ENCODE data around the gene CLSTN2.

CLSTN2 gene

DNA sequence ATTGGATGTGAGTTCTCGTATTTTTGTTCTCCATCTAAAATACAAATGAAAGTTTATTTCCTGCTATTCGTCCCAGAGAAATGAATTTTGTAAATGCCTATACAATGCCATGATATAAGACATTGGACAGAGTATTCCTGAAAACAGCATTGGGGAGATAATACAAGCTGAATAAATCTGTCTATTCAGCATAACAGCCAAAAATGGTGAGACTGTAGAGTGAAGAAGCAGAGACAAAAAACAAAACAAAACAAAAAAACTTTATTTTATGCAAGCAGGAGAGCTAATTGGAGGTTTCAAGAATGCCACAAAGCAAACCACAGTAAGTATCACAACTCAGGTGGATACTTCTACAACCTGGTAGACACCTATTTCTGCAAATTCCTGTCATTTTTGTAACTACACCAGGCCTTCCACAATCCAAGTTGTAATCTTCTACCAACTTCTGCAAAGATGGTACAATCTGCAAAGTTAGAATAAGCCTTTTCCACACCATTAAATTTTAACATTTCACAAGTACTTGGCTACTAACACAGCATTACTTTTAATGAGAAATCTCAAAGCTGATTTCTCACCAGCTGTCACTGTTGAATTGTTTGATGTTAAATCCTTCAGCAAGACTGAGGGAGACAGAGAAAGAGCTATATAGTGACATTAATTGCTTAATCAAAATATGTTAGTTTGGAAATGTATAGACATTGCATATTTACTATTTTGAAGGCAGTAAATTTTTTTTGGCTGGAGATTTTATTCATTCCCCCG is 163.1 kb downstream of the CLSTN2 start:
- DNase-seq = no peak

DNA sequence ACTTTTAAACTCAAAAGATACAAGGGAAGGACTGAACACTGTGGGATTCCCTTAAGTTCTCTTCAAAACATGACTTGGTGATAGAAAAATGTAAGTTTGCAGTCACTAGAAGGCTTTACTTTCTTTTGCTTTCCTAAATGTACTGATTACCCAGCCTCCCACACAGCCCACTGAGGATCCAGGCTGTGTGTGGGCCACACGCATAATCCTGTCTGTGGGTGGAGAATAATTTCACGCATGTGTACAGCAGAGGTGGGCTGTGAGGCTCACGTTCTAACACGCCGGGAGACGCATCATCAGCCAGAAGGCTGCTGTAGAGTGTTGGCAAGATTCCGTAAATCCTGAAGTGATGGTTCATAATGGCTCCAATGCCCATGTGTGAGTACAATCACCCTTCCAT is 165.5 kb downstream of the CLSTN2 start:
- no peak for DNase-seq

DNA sequence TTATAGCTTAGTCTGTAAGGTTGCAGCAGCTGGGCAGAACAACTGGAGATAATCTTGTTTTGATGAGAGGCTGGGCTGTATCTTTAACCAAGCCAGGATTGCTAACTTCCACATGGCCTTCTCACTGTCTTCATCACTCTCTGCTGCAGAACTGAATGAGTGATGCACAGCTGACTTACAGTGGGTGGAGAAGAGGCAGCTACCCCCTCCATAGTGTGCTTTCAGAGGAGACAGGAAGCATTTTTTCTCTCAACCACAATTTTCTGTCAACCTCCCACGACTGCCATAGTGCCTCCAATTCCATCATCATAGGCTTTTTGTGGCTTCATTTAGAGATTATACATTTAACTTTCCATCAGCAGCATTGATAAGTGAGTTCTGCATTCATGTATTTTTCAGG is 168.2 kb downstream of the CLSTN2 start:
- no peak for DNase-seq

DNA sequence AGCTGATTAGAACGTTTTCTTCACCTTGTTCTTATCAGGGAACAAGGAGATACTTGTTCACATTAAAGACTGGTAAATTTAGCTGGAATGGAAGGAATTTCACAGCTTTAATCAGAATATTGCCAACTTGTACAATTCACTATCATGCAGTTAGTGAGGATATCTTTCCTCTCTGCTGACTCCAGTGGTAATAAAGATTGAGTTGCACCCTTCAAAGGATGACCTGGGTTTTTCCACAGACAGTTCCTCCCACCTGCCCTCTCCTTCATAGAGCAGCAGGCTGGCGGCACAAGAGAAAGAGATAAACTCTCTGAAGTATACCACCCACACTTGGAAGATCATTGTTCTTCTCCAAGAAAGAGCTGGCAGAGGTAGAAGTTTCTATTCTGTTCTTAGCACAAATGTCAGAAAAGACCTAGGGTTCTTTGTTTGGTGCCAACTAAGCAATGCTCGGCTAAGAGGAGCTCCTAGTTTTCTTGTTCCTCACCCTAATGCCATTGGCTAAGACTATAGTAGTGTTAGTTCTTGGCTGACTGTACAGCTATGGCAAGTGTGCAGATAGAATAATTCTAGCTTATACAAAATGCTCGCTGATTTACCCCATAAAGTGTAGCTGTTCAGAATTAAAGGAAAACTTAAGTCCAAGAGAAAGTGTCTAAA is 169.1 kb downstream of the CLSTN2 start:
- no peak for DNase-seq

DNA sequence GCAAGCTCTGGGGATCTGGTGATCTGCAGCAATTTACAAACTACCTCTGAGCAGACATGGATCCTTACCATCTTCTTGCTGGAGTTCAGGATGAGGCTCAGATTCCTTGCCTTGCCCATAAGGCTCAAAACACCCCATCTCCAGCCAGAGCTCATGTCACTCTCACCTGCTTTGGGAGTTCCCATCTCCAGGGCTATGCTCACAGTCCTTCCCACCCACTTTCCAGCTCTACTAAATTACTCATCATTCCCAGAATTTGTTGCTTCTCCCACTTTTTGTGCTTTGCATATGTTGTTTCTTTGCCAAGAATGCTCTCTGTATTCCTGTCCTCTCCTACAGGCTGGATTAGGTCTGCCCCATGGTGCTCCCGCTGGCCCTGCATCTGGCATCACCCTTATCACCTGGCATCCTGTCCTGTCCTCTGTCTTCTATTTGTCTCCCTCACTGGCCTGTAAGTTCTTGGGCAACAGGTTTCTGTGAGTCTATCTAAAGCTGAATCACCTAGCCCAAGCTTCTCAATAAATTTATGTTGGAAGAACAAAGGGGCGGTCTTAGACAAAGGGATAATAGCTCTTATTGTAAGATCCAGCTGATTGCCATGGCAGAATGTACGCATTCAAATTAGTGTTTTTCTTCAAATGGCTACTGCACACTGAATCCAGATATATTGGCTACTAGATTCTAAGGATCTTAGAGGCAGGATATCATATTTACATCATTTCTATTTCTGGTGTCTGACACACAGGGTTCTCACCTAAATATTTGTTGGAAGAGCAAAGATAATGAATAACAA is 179.2 kb downstream of the CLSTN2 start:
- DNase-seq = no peak

DNA sequence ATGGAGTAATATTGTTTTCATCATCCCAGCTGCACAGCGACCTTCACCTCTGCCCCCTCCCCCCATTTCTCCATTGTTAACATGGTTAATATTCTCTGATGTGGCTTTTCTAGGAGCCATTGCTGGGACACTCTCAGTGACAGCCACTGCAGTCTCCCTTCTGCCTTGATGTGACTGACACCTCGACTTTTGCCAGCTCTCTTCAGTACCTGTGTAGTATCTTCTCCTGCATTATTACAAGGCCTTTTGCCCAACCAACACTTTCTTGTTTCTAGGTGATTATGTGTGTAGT is 179.8 kb downstream of the CLSTN2 start:
- no peak for DNase-seq

DNA sequence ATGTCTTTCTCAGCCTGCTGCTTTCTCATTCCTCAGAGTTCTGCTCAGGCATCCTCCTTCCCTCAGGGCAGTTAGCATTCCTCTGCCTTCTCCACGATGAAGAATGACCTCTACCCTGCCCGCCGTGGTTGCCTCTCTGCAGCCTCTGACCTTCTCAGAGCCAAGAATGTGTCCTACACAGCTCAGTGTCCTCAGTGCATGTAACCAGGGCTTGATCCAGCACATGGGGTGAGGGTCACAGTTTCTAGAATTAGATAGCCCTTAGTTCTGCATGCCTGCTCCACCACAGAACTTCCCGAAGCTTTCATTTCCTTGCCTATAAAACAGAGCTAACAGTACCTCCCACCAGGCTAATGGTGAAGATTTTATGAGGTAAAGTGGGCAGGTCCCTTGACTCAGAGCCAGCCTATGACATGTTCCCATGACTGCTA is 182.1 kb downstream of the CLSTN2 start:
- DNase-seq = no peak

DNA sequence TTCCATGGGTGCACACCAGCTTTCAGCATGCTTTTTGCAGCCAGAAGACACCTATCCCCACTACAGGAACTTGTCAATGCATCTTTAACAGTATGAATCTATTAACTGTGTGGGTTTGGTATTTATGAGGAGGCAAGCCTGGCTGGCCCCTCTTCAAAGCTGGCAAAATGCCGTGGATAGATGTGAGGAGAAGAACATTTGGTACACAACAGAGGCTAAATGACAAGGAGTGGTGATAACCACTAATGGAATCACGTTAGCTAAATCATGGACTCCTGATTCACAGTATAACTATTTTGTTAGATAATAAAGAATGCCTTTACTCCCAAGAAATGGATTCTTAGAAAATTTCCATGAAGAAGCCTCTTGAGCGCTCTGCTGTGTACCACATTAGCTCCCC is 187.2 kb downstream of the CLSTN2 start:
- DNase-seq = no peak

DNA sequence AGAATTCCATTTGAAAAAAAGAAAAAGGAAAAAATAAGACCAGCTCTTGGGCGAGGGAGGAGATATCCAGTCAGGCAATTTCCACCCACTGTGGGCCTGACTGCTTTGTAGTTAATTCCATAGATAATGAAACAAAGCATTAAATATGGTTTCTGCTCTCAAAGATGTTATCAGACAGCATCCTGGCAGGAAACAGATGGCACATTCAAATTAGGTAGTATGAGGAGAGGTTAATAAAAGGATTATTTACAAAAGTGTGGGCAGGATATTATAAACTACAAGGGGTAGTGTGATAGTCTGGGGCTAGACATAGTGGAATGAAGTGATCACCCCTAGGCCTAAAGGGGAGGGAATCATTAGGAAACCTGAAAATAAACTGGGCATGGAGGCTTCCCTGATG is 193.2 kb downstream of the CLSTN2 start:
- DNase-seq = peak; percentile 29

DNA sequence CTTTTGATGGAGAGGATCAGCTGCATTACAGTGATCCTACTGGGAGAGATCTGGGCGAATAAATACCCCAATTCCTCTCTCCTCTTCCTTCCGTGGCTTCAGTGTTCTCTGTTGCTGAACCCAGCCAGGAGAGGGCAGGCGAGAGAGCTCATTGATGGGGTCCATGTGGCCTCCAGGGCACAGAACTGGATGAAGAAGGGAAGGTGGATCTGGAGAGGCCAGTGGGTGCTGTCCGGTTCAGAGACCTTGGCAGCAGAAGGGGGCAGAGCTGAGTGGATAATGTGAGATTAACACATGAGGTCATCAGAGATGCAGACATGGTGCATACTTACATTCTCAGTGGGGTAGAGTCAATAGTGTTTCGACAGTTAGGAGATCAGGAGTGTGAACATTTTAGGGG is 193.6 kb downstream of the CLSTN2 start:
- peak; percentile 53 for DNase-seq

DNA sequence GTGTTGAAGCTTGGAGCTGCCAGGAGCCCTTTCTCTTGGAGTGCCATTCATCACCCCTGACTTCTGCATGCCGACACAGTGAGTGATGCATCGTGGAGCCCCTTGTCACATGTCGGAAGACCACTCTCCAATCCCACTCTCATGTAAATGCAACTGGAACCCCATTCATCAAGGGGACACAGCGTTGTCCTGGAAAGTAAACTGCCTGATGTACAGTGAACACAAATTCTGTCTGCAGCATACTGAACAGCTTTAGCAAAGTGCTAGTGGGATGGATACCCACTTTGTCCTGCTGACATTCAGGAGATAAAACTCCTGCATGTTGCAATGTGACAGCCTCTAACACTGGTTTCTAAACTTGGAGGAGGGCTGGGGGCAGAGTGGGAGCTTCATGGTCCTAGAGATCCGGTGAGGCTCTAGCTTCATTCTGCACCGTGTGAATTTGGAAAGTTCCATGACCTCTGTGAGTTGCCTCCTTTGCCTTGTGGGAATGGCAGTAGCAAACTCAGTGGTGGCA is 194.8 kb downstream of the CLSTN2 start:
- no peak for DNase-seq

DNA sequence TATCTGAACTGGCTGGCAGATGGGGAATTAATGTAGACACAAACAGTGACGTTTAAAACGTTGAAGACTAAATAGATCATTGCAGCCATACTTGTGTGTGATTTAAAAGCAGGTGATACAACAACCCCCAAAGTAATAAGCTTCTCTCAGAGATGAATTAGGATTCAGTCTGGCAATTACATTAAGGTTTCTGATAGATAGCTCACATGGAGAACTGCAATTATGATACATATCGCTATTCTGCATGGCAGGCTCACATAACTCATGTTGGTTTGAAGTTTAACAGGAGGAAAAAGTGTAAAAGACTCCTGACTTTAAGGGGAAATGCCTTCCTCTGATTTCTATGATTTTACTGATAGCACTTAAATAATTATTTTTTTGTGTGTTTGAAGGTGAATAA is 196.9 kb downstream of the CLSTN2 start:
- no peak for DNase-seq

DNA sequence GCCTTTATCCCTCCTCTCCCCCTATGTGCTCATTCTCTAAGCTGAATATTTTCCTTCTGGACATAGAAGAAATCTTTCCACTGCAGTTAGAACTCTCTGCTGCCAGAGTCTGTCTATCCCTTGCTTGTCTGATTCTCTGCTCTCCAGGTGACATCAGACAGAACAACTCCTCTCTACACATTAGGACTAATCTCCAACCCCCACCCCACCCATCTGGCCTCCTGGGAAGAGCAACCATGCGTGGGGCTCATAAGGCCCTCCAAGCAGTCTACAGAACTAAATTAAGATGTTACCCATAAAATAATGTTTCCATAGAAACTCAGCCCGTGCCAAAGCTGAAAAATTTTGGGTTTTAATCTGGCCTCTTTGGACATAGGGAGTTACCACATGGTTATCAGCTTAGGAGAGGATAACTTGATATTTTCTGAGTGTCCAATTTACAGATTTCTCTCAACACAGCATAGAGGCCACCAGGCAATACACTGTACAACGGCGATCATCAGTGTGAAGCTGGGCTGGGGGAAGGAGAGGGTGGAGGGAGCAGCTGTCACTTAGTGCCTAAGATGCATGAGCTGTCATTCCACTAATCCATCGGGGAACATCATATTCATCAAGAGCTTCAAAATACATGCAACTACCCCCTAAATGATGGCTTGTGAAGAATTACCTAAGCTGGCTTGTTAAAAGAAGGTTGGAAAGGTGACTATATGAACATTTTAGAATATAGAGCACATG is 199.4 kb downstream of the CLSTN2 start:
- DNase-seq = no peak

DNA sequence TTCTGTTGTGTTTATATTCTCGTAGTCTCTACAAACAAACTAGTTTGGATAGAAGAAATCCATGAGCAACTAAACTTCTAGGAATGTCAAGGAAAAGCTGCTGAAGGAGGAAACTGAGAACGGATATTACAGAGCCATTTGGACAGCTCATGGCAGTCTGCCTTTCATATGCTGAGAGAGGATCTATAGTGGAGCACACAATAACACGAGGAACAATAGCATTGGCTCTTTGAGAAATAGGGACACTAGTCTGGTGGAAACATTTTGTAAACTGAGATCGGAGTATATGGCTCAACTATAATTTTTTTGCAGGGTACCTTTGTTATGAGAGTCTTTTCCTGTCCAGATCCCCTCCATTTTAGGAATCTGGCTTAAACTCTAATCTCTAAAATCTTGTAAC is 200.5 kb downstream of the CLSTN2 start:
- no peak for DNase-seq

DNA sequence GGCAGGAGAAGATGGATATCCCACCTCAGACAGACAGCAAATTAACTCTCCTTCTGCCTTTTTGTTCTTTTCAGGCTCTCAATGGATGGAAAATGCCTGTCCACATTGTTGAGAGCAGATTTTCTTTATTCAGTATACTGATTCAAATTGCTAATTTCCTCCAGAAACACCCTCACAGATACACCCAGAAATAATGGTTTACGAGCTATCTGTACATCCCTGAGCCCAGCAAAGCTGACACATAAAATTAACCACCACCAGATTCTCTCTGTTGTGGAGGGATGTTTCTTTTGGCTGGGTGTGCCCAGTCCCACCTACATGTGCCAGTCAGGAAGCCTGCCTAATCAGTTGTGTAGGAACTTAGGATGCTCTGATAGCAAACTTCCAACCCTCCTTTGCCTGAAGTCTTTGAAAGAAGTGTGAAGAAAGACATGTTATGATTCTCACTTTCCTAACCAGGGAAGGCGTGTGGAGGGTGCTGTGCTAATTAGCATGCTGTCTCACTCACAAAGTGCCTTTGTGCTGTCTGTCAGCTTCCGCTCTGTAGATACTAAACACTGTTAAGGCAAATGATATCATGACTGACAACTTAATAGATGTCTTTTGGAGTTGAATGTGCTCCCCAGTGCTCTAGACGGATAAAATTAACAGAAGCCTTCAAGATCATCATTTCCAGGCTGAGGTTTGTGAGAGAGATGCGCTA is 208.5 kb downstream of the CLSTN2 start:
- no peak for DNase-seq

DNA sequence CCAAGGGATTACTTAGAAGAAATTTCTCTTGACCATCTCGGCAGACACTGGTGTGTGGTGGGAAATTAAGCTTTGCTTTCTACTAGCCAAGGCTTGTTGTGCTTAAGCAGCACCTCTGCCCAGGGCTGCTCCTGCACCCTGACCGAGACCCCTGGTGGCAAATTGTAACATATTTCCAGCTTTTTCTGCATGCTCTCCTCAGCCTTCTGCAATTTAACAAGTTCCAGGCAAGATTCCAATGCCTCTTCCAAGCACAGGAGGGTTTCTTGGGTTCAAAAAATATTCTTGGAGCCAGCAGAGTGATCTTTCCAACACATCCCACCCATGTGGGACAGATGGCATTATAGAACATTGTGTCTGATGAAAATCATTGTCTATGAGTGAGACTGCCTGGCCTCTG is 210.5 kb downstream of the CLSTN2 start:
- no peak for DNase-seq

DNA sequence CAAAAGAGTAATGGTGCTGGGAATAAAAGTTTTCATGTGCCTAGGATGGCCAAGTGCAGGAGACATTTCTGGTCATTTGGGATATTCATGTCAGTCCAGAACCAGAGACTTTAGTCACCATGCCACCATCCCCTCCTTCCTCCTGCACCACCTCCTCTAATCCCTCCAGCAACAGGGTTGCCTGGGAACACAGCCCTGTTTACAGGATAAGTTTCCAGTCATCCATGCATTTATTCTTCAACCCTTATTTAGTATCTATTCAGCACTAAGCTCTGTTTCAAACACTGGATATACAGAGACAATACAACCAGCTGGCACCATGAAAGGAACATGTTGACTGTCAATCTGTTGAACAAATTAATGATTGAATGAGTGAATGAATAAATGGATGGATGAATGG is 211.7 kb downstream of the CLSTN2 start:
- no peak for DNase-seq

DNA sequence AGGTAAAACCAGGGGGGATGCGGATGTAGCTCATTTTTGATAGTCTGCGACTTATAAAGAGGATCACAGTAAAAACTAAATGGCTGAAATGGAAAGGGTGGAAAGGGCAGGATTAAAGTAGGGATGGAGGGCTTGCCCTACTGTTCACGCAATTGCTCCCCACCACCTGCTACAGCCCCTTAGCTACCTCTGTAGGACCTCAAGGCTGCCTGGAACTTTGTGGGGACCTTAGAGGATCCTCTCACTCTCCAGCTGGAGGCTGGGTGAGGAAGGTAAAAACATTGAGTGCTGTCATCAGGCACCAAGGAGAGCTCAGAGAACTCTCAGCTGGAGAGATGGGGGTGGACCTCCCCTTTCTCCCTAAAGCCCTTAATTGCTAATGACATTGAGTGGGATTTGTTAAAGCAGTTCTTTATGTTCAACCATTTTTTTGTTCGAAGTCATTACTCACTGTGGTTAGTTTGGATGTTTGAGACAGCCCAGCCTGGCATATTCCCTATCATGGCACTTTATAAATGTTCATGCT is 213.0 kb downstream of the CLSTN2 start:
- DNase-seq = no peak

DNA sequence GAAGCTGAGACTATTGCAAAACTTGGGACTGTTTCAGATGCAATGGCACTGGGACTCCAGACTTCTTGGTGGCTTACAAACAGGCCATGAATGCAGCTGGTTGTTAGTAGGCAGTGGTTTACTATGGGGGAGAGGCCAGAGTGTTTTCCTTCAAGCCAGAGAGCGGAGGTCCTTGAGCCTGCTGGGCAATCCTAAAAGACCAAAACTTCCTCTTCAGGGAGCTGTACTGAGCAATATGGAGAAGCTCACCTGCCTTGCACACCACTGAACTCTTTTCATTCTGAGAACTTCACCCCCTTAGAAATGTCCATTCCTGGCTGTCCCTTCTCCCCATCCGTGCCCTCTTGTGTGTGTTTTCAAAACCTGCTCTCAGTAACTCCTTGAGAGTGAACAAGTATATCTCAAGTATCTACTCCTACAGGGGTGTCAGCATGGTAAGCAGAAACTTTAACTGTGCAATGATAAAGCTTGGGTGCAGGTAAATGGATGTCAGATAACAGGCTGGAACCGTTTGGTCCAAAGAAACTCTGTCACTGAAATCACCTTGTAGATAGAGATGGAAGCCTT is 213.9 kb downstream of the CLSTN2 start:
- DNase-seq = no peak

DNA sequence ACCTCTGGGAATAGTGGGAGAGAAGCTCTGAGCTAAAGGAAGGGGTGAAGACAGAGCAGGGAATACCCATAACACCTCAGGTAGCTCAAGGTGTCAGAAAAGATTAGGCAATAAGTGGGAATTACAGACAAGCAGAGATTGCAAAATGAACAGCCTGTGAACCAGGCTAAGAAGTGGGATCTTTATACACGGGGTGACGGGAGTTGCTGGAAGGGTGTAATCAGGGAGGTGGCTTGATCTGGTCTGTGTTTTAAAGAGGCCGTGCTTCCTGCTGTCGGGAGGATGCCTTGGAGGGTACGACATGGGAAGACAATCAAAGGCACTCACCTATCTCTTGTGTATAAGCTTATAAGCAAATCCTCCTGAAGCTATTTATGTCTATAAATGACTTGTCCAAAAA is 216.3 kb downstream of the CLSTN2 start:
- no peak for DNase-seq

DNA sequence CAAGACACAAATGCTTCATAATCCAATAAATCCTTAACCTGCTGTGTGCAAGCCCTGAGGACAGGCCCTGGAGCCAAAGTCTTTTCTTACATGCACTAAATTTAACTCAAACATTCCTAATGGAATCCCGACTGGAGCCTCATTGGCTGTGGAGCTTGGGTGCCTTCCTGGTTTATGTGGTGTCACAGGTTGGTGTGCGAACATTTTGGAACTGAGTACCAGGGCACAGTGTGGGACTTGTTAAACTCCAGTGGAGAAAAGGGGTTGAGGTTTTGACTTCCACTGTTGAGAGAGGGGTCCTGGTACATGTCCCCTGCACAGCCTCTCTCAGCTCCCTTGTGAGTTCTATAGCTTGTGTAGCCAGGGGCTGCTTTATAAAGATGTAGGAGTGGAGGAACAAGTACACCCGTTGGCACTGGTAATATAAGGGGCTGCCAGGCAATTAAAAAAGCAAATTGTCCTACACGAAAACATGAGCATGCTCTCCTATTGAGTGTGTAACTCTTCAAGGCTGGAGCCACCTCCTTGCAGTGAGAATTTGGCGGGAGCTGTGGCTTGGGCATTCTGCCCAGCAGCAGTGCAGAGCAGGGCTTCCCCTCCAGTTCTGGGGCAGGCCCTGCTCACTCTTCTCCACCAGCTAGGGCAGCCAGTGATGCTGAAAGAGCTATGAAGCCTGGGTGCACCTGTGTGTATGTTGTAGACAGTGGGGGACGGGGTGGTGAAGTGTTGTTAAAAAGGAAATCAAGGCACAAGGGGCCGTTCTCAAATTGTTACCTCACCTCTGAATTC is 218.1 kb downstream of the CLSTN2 start:
- peak; percentile 11 for DNase-seq

All from hematopoietic multipotent progenitor cell treated with erythropoietin and hydrocortisone succinate and interleukin-3 and kit ligand, for 4 days (in vitro differentiated cells).